Right renal cortex interstitium (tissue), 3 donors: ENCODE results near the gene ARHGAP24. TPM values are rescaled to one million over a fixed set of nuclear protein-coding genes. Genes with fewer than 3 reads are reported as not detected.
"Not testable (repeated sequence)": the region's sequence is repeated elsewhere in the genome, so short reads cannot be mapped to it uniquely, and the experiment has no call there.

Experiments
- DNase-seq, 3 donors: peaks; one replicate each; pipeline ENCODE4 v3.0.0-alpha.2; 2013; ENCODE audit warnings: low read depth in 3 of 3, low spot score in 2 of 3
- polyA plus RNA-seq, 3 donors: library from polyadenylated mRNA; unstranded; fragments of 120-200 nt; gene quantifications; one replicate each; pipeline ENCODE4 v1.2.1, GENCODE V29; 2013; ENCODE audit not compliant: insufficient read length in 3 of 3

ARHGAP24 gene
- polyA plus RNA-seq, 3 donors, result 130 to 142 (median 138) TPM

DNA sequence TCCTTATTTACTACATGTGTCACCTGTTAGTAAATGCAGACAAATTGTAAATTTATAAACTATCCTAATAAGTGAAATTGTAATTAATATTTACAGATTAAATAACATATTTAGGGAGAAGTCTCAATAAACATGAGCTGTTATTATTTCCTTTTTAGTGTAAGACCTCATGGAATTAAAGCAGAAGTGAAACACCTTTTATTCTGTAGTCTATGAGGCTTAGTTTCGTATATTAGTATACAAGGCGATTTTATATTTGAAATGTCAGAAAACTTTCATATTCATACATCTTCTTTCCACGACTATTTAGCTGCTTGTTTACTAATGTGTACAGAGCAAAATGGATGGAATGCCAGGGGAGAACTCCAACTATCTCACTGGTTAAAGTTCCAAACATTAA lies 414.4 kb downstream of the ARHGAP24 start:
- DNase-seq, result no peak

DNA sequence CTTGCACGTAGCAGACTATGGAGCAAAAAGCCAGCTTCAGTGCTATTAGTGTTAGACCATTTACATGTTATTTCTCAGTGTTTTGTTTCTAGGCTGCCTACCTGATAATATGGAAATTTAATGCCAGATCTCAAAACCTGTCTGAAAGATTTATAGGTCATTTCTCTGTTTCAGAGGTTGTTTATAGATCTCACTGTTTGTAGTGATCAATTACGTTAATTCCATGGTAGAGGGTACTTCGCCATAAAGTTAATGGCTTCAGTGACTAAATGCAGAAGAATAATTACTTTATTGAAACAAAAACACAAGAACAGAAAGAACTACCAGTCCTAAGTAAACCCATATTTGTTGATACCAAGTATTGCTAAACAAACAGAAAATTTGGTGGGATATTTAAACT lies 420.8 kb downstream of the ARHGAP24 start:
- DNase-seq, result no peak

DNA sequence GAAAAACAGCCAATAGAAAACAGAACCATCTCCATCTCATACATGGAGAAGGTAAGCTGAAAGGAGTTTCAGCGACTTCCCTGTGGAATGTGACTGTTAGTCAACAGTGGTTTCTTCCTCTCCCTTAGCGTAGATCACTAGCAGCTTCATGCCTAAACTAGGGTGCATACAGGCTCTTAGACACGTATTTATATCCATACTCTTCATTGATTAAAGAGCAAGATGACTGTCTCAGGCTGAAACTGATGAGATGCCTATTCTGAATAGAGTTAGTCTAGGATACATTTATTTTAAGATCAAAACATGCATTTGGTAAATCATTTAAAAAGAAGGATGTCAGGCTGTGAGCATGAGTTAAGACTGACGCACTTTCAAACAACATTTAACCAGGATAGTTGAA lies 423.3 kb downstream of the ARHGAP24 start:
- no peak for DNase-seq

DNA sequence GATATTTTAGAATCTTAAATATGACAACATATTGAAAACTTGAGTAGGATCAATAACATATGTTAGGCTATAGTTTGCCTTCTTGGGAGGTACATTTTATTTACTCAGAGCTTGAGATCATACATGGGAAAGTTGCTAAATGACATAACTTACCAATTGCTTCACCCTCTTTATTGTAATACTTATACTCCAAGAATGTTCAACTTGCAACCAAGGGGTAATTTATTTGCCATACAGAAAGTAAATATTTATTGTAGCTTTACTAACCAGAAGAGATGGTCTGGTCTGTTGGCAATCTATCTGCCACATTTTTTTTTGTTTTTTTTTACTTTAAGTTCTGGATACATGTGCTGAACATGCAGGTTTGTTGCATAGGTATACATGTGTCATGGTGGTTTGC lies 426.6 kb downstream of the ARHGAP24 start:
- DNase-seq, result no peak

DNA sequence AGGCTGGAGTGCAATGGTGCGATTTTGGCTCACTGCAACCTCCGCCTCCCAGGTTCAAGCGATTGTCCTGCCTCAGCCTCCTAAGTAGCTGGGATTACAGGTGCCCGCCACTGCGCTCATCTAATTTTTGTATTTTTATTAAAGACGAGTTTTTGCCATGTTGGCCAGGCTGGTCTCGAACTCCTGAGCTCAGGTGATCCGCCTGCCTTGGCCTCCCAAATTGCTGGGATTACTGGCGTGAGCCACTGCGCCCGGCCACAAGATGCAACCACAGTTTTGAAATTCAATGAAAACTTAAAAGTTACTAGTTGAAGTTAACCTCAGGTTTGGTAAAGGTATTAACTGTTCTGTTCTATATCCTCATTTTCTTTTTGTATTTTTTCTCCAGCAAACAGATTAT lies 427.7 kb downstream of the ARHGAP24 start:
- DNase-seq, result not testable (repeated sequence)

DNA sequence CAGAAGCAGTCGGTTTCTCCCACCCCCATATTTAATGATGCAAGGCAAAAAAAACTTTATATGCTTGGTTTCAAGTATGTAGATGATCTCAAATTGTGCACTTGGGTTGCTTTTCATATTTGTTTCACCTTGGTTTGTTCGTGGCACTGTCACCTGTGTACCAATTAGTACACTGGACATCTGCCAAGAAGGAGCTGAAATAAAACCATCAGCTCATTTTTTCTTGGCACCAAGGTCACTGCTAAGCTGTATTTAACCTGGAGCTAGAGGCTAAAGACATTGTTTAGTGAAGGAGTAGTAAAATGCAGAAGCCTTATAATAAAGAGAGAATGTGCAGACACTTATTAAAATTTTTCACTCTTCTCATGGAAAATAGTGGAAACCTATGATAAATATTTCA lies 430.8 kb downstream of the ARHGAP24 start:
- DNase-seq, result no peak

DNA sequence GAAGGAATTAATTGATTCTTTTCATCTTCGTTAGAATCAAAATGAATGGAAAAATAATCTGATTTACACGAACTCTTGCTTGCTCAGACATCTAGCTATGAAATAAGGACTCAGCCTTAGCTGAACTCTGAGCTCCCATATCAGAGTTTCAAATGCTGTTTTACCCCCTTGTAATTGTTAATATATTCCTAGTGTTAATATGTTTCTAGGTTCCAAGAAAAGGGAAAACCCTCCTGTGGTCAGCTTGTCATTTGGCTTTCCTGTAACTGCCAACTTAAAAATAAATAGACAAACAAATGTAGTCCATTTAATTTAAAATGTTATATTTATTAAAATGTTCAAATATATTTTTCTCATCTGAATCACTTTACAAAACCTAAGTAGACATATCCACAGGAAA lies 432.1 kb downstream of the ARHGAP24 start:
- no peak for DNase-seq

DNA sequence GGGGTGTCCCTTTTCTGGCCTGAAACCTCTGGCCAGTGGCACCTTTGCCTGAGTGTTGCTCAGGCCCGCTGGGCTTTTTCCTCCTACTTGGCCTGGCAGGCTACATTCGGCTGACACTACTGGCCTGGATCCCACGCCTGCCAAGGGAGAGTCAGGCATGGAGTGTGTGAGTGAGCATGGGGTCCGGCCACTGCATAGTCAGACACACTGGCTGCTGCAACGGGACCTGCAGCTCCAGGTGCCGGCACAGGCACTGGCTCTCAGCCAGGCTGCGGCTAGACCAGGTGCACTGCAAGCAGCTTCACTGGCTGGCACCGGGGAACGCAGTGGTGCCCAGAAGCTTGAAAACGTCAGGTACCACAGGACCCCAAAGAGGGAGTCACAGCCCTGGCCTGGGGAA lies 434.9 kb downstream of the ARHGAP24 start:
- no peak for DNase-seq

DNA sequence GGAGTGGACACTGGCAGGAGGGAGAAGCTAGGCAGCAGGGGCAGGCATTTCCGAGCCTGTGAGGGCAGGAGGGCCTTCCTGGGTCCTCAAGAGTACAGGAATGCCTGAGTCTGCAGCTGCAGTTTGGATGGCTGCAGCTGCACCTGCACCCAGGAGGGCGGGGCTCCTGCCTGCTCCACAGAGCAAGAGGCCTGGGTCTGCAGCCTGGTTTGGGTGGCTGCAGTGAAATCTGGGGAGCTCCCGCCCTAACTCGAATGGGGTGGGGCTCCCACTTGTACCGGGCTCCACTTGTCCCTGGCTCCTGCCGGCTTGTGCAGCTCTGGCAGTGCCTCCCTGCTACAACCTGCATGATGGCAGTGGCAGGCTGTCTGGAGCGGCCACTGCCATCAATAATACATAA lies 436.0 kb downstream of the ARHGAP24 start:
- DNase-seq, result no peak

DNA sequence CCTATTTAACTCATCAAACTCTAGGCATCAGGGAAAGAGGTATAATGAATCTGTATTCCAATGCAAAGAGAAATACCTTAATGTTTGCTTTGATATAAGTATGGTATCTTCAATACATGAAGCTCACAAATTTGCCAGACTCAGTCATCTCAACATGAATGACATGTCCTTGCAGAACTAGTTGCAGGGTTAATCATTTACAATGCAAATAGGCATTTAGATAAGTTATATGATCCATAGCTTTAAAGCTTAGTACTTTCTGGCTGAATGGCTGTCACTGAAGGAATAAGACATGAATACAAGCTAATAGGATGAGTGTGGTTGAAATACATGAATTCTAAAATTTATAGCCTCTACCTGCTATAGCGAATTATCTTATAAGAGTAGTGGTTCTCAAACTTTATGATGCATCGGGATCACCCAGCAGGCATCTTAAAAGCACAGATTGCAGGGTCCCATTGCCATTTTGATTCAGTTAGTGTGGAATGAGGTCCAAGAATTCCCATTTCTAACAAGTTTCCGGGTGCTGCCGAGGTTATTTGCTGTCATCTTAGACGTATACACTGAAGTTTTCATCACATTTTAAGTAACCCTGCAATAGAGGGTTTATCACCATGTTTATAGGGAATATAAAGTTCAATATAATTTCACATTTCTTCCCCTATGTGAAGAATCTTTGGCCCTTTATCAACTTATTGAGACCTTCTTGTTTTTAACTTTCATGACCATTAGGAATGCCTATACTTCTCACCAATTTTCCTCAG lies 439.2 kb downstream of the ARHGAP24 start:
- DNase-seq, result no peak

DNA sequence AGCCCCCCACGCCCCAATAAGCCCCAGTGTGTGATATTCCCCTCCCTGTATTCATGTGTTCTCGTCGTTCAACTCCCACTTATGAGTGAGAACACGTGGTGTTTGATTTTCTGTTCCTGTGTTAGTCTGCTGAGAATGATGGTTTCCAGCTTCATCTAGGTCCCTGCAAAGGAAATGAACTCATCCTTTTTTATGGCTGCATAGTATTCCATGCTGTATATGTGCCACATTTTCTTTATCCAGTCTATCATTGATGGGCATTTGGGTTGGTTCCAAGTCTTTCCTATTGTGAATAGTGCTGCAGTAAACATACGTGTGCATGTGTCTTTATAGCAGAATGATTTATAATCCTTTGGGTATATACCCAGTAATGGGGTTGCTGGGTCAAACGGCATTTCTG lies 440.6 kb downstream of the ARHGAP24 start:
- DNase-seq, result not testable (repeated sequence)

DNA sequence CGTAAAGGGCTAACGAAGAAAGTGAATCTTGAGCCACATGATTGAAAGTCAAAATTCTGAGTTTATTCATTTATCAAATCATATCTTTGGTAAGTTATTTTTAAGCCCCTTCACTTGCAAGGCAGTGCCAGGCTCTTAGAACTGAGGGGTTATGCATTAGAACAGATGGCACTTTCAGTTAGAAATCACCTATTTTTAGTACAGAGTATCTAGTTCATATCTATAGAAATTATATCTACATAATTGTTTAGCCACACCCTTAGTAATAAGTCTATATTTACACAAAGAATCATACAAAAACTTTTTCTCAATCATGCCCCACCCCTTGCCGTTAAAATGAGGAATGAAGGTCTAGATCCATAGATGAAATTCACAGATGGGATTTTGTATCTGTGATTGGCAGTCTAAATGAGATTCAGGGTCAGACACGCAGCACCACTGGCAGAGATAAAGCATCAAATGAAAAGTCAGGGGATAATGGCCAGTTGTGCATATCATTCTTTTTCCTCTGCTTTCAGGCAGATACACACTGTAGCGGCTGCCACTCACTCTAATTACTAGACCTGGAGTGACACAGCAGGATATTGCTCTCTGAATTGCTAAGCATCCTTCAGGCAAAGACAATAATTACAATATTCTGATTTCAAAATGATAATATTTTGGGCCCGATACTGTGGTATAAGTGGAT lies 444.4 kb downstream of the ARHGAP24 start:
- DNase-seq, result no peak

DNA sequence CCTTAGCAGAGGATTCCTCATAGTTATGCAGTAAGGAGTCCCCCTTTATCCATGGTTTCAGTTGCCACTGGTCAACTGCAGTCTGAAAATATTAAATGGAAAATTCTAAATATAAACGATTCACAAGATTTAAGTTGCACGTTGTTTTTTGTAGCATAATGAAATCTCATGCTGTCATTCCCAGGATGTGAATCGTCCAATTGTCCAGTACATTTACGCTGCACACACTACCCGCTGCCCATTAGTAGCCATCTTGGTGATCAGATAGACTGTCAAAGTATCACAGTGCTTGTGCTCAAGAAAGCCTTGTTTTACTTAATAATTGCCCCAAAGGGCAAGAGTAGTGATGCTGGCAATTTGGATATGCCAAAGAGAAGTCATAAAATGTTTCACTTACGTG lies 450.1 kb downstream of the ARHGAP24 start:
- no peak for DNase-seq

DNA sequence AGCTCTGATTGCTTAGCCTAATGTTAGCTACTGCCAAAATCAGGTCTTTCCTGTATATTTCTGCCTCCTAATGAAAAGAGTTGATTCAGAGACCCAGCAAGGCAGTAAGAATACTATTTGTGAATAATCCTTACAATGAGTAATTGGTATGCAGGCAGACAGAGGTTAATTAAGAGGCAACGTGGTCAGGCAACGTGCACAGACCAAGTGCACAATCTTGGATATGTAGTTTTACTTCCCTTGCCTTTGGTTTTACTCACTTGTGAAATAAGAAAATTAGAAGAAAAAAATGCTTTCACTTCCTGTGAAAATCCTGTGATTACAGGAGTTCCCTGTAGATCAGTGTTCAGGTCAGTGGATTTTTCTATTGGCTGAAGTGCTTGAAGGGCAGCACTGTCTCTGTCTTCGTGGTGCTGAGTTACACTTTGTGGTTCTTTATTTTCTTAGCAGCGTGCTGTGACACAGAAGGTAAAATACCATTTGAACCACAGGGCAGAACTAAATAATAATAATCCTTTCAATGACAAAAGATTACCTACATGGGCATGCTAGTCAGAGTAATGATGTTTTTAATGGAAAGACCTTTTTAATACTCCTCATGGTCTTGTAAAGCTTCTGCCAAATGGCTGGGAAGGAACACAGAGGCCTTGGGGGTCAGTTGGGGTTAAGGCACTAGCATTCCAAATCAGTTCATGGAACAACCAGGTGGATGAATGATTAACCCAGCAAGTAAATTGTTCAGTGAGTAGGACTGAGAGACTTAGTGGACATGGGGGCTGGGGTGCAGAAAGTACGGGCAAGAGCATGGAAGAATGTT lies 454.0 kb downstream of the ARHGAP24 start:
- DNase-seq, result no peak

DNA sequence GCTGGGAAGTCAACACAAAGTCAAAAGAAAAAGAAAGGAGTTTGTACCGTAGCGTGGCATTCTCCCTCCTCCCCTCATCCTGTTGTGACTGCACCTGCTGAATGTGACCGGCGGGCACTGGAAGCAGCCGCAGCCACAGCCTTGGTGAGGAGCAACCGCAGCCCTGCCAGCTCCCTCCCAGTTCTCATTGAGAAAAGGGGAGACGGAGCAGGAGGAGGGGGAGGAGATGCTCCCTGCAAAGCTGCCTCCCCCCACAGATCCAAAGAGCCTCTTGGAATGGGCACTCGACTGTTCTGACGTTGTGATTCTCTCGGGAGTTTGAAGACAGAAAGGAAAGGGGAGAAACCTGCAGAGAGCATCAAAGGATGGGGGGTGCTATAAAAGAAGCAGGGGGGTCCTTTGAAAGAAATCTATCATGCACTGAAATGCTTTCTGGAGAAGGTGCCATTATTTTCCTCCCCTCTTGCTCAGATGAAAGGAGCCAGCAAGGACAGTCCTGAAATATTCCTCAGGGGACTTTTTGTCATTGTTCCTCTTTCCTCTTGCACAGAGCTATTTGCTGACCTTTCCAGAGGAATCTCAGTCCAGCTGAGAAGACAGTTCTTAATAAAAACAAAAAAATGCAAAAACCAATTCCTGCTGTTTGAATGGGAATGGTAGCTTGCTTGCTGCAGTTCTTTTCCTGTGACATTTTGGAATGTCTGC lies 455.2 kb downstream of the ARHGAP24 start:
- no peak for DNase-seq

DNA sequence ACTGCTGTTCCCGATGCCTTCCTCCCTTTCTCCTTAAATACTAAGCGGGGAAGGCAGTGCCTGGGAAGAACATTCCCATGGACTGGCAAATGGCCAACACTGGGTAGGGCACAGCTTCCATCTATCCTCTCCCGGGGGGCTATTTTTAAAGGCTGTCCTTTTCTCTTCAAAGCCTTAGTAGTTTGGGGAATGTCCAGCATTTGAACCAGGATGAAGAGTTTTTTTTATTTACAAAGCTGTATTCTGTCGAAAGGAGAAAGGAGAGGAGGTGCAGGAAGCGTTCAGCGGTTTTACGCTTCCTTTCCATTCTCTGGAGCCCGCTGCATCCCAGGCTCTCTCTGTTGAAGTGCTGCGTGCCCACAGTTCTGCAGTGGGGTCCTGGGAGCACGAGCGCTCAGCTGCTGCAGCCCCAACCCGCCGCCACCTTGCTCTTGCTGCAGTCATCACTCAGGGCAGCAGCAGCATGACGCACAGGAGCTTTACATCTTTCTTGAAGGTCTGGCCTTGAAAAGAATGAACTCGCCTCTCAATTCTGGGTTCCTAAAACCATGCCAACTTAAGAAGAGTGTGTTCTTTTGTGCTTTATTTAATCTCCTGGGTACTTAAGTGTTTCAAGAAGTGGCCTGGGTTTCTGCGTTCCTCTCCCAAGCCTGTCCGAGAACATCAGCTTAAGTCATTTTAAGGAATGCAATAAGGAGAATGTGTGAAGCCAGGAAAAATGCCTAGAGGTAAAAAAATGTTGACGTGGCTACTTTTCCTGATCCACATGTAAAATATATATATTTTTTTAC lies 457.7 kb downstream of the ARHGAP24 start:
- no peak for DNase-seq

DNA sequence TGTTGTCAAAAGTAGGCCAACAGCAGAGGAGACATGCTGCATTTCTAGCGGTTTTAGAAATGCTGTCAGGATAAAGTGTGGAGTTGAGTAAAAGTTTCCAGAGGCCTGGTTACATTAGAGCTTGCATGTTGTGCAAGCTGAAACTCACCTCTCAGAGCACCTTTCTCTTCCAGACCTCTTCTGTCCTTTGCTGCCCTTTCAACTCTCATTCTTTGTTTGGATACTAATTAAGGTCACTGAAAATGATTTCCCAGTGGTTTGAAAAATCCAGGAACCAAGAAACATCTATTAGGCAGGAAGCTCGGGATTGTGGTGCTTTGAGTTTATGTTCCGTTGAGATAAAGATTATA lies 458.3 kb downstream of the ARHGAP24 start:
- DNase-seq, result no peak

DNA sequence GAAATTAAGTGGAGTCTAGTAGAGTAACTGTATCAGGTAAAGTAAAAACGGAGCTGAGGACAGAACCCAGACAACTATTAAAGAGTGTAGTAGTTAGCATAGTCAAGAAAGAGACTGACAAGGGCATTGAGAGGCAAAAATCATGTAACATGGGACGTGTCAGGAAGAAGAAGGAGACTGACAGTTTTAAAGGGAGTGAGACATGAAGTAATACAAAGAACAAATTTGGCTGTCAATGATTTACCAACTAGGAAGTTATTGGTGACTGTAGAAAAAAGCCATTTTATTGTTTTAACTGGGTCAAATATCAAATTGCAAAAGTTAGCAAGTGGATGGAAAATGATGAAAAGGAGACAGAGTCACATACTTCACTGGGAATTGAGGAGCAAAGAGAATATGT lies 462.6 kb downstream of the ARHGAP24 start:
- no peak for DNase-seq

DNA sequence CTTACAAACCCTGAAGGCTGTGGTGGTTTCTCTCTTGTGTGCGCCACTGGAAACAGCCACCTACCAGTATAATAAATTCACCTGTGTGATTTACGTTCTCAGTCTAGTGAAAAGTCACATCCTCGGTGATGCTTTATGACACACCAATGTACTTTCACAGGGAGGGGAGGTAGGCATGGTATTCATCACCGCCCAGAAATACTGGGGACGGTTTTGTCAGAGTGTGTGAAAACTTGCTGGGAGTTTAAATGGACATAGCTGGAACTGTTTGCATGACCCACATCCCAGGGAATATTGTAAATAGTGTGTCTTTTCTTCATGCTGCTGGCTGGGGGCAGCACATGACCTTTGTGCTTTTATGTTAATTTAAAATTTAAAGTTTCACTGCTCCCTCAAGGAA lies 463.1 kb downstream of the ARHGAP24 start:
- DNase-seq, result no peak

DNA sequence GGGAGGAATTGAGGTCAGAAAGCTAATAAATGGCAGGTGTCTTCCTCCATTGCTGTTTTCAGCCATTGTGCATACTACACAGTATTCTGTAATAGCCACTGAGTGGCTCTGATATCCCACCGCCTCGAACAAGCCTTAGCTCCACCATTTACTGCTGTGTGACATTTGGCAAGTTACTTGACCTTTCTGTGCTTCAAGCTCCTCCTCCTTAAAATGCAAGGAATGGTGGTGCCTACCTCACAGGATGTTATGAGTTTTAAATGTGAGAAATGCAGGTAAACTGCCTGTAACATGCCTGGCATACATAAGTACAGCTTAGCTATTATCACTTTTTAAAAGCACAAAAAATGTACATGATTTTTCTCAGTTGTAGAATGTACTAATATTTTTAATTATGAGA lies 464.0 kb downstream of the ARHGAP24 start:
- DNase-seq, result no peak
